ENCODE measurements around the gene PPM1D. TPM values are rescaled to one million over a fixed set of nuclear protein-coding genes. Genes with fewer than 3 reads are reported as not detected.
A peak's percentile ranks its signal among the peaks of the same experiment; 100 is the strongest.

PPM1D gene
- total and polyA plus RNA-seq, 2 of the 13 experiments (the other 11 are each of a cell fraction or from before 2014, with no cell fraction given): 8.0 to 26.2 TPM

DNA sequence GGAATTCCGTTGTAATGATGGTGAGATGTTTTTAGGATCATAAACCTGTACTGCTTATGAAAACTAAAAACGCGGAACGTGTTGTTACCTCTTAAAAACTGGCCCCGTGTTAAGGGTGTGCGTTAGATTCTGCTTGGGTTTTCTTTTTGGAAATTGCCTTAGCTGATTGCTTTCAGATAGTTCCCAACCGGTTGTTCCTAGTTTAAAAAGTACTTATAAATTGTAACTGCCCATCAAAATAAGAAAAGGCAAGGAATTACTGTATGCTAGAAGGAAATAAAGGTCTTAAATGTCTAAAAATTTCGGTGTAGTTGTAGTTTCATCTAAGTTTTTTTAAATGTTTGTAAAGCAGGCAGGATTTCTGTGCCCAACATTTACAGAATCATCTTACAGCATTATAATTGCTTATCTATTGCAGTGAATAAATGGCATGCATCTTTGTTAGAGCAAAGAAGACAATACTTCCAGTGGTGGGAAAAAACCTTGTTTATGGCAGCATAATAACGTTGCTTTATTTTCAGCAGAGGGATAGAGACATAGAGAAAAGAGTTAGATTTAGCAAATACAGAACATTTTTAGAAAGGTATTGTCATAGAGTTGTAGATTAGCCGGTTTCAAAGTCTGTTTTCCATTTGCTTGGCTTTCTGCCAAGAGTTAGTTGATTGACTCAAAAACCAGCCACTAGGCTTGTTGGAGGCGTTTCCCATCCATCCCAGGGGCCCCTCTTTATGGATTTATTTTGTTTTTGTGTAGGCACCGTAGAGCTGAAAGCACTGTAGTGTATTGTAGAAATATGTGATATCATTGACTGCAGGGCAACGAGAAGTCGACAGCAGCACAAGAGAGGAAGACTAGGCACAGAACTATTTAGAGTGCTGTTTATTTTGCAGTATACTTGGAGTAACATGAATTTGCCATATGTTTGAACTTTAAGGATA is 1.7 kb downstream of the PPM1D start (continued):
- TF ChIP-seq ARNT2 (CRISPR knock-in tag; IDR thresholded peaks at IDR 0.05; ENCODE audit: low read depth) (no peak), ZNF263 (CRISPR knock-in tag; IDR thresholded peaks at IDR 0.05) (no peak), ZNF878 (CRISPR knock-in tag; IDR thresholded peaks at IDR 0.05) (peak; percentile 71; the same call in 1 of the 2 replicates), PRPF4 (IDR thresholded peaks at IDR 0.05; ENCODE audit: low read depth, low read length, poor library complexity, severe bottlenecking) (no peak), ZBTB20 (CRISPR knock-in tag; IDR thresholded peaks at IDR 0.05; ENCODE audit: borderline replicate concordance, low read depth) (0 out of 2 replicates have a peak, but pooled peaks have one; percentile 13), ZNF124 (CRISPR knock-in tag; IDR thresholded peaks at IDR 0.05) (no peak), MLLT10 (CRISPR knock-in tag; IDR thresholded peaks at IDR 0.05) (no peak), ZNF501 (CRISPR knock-in tag; IDR thresholded peaks at IDR 0.05) (no peak), PHF8 (CRISPR knock-in tag; IDR thresholded peaks at IDR 0.05) (peak; percentile 33; the same call in 1 of the 2 replicates)
- TF ChIP-seq, protein P1, sequence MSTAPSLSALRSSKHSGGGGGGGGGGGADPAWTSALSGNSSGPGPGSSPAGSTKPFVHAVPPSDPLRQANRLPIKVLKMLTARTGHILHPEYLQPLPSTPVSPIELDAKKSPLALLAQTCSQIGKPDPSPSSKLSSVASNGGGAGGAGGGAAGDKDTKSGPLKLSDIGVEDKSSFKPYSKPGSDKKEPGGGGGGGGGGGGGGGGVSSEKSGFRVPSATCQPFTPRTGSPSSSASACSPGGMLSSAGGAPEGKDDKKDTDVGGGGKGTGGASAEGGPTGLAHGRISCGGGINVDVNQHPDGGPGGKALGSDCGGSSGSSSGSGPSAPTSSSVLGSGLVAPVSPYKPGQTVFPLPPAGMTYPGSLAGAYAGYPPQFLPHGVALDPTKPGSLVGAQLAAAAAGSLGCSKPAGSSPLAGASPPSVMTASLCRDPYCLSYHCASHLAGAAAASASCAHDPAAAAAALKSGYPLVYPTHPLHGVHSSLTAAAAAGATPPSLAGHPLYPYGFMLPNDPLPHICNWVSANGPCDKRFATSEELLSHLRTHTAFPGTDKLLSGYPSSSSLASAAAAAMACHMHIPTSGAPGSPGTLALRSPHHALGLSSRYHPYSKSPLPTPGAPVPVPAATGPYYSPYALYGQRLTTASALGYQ (CRISPR knock-in tag; IDR thresholded peaks at IDR 0.05): no peak
- TF ChIP-seq, protein P2, sequence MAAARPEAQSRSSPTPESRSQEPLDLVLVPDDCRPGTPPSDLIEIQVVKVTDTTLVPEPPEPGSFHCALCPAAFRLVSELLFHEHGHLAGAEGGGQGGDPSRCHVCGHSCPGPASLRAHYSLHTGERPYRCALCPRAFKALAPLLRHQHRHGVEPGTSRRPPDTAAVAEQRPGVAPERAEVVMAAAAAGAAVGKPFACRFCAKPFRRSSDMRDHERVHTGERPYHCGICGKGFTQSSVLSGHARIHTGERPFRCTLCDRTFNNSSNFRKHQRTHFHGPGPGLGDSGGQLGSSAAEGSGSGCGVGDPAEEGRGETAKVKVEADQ (CRISPR knock-in tag; IDR thresholded peaks at IDR 0.05; ENCODE audit: borderline replicate concordance): no peak
- TF ChIP-seq, protein P3, sequence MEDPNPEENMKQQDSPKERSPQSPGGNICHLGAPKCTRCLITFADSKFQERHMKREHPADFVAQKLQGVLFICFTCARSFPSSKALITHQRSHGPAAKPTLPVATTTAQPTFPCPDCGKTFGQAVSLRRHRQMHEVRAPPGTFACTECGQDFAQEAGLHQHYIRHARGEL (CRISPR knock-in tag; IDR thresholded peaks at IDR 0.05): no peak
- TF ChIP-seq, protein P4, sequence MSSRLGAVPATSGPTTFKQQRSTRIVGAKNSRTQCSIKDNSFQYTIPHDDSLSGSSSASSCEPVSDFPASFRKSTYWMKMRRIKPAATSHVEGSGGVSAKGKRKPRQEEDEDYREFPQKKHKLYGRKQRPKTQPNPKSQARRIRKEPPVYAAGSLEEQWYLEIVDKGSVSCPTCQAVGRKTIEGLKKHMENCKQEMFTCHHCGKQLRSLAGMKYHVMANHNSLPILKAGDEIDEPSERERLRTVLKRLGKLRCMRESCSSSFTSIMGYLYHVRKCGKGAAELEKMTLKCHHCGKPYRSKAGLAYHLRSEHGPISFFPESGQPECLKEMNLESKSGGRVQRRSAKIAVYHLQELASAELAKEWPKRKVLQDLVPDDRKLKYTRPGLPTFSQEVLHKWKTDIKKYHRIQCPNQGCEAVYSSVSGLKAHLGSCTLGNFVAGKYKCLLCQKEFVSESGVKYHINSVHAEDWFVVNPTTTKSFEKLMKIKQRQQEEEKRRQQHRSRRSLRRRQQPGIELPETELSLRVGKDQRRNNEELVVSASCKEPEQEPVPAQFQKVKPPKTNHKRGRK (CRISPR knock-in tag; IDR thresholded peaks at IDR 0.05): no peak
- TF ChIP-seq, protein P5, sequence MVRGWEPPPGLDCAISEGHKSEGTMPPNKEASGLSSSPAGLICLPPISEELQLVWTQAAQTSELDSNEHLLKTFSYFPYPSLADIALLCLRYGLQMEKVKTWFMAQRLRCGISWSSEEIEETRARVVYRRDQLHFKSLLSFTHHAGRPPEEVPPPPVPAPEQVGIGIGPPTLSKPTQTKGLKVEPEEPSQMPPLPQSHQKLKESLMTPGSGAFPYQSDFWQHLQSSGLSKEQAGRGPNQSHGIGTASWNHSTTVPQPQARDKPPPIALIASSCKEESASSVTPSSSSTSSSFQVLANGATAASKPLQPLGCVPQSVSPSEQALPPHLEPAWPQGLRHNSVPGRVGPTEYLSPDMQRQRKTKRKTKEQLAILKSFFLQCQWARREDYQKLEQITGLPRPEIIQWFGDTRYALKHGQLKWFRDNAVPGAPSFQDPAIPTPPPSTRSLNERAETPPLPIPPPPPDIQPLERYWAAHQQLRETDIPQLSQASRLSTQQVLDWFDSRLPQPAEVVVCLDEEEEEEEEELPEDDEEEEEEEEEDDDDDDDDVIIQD (CRISPR knock-in tag; IDR thresholded peaks at IDR 0.05; ENCODE audit: low read depth): peak; percentile 53; the same call in 1 of the 2 replicates
- TF ChIP-seq, protein P6, sequence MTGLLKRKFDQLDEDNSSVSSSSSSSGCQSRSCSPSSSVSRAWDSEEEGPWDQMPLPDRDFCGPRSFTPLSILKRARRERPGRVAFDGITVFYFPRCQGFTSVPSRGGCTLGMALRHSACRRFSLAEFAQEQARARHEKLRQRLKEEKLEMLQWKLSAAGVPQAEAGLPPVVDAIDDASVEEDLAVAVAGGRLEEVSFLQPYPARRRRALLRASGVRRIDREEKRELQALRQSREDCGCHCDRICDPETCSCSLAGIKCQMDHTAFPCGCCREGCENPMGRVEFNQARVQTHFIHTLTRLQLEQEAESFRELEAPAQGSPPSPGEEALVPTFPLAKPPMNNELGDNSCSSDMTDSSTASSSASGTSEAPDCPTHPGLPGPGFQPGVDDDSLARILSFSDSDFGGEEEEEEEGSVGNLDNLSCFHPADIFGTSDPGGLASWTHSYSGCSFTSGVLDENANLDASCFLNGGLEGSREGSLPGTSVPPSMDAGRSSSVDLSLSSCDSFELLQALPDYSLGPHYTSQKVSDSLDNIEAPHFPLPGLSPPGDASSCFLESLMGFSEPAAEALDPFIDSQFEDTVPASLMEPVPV (CRISPR knock-in tag; IDR thresholded peaks at IDR 0.05): no peak

All from HepG2 (cell line).